GM21447 (cell line): ENCODE measurements around the gene TRNAU1AP.
"Not testable (repeated sequence)": the region's sequence is repeated elsewhere in the genome, so short reads cannot be mapped to it uniquely, and the experiment has no call there.

ENCODE experiments used
- ATAC-seq: cut with Tn5 transposase; IDR thresholded peaks from one replicate; pipeline ENCODE4 v1.9.1; 2021; ENCODE audit not compliant: unreplicated experiment

The TRNAU1AP gene

DNA sequence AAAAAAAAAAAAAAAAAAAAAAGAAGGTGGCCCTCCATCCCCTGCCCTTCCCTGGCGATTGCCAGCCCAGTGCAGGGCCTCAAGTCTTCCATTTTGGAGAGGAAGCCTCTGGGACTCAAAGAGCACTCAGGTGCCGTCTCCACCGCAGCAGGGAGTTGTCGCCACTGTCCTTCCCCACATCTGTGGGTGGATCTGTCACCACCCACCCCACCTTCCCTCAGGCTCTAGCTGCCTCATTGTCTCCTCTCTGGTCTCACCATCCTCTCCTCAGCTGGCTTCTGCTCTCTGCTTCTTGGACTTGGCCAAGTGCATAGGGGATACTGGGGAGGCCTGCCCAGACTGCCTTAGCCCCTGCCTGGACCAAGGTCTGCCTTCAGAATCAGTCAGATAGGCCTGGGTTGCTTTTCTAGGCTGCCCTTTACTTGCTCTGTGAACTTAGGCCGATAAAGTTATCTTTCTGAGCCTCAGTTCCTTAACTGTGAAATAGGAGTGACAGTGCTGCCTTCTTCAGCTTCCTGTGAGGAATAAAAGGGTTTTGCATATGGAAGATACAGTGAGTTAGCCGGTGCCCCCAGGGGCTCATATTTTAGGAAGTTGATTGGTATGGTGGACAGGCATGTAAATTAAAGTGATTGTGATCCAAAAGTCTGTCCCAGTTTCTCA, 31.3 kb upstream of the TRNAU1AP start:
- ATAC-seq, result no peak

- not testable (repeated sequence) for ATAC-seq
Observed at GRCh38 chr1:28522537-28522936, 30.3 kb upstream of the TRNAU1AP start.

GRCh38 chr1:28525002-28525642, 27.8 kb upstream of the TRNAU1AP start:
- ATAC-seq, result not testable (repeated sequence)

DNA sequence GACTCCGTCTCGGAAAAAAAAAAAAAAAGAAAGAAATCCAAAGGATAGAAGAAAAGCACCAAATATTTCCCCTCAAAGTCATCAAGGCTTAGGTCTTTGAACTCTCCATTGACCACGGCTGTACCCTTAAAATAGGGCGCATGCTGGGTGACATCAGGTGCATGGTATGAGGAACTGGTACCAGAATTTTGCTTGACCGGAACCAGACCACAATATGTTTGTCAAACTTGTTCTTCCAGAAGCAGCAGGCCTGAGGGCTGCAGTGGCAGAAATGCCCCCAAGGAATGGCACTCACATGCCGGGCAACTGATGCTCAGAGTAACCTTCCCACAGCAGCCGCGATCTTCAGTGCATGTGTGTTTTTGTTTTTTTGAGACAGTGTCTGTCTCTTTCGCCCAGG, 26.0 kb upstream of the TRNAU1AP start:
- ATAC-seq, result no peak

- no peak for ATAC-seq
Observed at GRCh38 chr1:28530456-28530855, 22.4 kb upstream of the TRNAU1AP start.

DNA sequence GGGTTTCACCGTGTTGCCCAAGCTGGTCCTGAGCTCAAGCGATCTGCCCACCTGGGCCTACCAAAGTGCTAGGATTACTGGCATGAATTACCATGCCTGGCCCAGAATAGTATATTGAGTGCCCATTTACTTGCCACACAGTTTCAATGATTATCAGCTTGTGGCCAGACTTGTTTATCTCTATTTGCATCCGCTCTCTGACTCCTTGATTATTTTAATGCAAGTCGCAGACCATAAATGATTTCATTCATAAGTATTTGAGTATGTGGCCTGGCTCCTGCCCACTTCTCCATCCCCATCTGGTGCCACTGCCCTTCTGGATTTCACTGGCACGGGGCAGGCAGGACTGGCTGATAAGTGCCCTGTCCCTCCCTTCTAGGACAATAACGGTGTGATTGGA, 18.2 kb upstream of the TRNAU1AP start:
- no peak for ATAC-seq

DNA sequence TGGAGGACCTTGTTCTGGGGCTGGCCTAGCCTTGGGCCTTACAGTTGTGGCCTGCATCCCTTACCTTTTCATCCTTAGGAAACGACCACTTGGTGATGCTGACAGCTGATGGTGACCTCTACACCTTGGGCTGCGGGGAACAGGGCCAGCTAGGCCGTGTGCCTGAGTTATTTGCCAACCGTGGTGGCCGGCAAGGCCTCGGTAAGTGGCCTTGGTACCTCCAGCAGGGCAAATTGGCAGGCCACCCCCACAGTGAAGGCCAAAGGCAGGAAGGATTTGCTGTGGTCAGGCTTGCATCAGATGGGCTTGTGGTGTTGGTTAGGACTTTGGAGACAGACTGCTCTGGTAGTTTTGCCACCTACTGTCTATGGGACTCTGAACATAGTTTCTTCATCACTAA, 17.7 kb upstream of the TRNAU1AP start:
- no peak for ATAC-seq

GRCh38 chr1:28537457-28538199, 15.3 kb upstream of the TRNAU1AP start:
- ATAC-seq, result no peak

GRCh38 chr1:28538286-28538685, 14.6 kb upstream of the TRNAU1AP start:
- ATAC-seq, result no peak

DNA sequence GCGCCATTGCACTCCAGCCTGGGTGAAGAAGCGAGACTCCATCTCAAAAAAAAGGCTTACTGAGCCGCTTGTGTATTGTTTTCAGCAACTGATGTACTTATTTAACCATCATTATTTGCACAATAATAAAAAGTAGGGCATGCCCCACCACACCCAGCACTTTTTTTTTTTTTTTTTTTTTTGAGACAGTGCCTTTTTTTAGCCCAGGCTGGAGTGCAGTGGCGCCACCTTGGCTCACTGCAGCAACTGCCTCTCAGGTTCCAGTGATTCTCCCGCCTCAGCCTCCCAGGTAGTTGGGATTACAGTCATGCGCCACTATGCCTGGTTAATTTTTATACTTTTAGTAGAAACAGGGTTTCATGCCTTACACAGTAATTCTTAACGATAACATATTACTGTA, 12.2 kb upstream of the TRNAU1AP start:
- ATAC-seq, result no peak

GRCh38 chr1:28541414-28542015, 11.4 kb upstream of the TRNAU1AP start:
- not testable (repeated sequence) for ATAC-seq

- ATAC-seq, result no peak
Observed at GRCh38 chr1:28545246-28545628, 7.6 kb upstream of the TRNAU1AP start.

GRCh38 chr1:28548318-28548717, 4.6 kb upstream of the TRNAU1AP start:
- ATAC-seq, result no peak

DNA sequence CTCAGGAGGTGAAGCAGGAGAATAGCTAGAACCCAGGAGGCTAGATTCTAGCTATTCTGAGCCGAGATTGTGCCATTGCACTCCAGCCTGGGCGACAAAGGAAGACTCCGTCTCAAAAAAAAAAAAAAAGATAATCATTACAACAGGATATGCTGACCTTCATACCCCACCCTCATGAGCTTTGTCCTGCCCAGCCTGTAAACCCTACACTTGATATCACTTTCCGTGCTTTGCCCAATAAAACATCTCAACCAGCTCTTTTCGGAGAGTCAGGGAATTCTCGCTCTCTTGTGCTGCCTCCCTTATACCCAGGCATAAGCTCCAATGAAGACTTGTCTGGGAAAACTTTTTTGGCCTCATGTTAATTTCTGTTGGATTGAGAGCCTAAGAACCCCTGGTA, 1.5 kb upstream of the TRNAU1AP start:
- ATAC-seq, result no peak

GRCh38 chr1:28560886-28561285, 8.0 kb downstream of the TRNAU1AP start:
- ATAC-seq, result no peak

DNA sequence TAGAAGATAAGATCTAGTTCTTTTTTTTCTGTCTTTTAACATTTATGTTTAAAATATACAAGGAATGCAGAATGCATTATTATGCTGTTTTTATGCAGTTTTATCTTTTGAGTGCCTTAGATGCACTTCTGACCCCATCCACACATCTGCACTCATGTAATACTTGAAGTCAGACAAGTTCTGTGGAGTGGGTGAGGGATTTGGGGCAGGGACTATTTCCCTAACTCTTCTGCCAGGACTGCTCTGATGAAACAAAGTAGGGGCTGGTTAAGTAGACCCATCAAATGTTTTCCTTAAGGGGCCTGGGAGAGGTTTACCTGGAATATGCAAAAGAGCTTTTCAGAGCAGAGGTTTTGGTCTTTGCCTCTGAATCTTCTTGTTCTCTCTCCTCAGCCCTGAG, 11.4 kb downstream of the TRNAU1AP start:
- no peak for ATAC-seq

GRCh38 chr1:28565040-28565439, 12.2 kb downstream of the TRNAU1AP start:
- ATAC-seq, result no peak

DNA sequence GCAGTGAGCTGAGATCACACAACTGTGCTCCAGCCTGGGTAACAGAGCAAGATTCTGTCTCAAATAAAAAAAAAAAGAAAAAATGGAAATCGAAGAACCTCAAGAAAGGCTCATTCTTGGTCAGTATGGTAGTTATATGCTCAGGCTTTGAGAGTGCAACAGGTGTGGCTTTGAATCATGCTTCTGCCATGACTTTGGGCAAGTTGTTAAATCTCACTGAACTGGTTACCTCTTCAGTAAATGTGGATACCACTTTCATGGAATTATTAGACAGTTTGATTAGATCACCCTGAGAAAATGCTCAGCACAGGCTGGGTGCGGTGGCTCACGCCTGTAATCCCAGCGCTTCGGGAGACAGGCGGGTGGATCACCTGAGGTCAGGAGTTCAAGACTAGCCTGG, 12.8 kb downstream of the TRNAU1AP start:
- ATAC-seq, result no peak

- no peak for ATAC-seq
Observed at GRCh38 chr1:28566931-28567330, 14.0 kb downstream of the TRNAU1AP start.

- no peak for ATAC-seq
Observed at GRCh38 chr1:28571911-28572310, 19.0 kb downstream of the TRNAU1AP start.

DNA sequence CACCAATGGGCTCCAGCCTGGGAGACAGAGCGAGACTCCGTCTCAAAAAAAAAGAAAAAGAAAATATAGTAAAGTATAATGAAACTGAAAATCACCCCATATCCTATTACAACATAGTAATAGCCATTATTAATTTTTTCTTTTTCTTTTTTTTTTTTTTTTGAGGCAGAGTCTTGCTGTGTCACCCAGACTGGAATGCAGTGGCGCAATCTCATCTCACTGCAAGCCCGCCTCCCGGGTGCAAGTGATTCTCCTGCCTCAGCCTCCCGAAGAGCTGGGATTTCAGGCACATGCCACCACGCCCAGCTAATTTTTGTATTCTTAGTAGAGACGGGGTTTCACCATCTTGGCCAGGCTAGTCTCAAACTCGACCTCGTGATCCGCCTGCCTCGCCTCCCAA, 20.0 kb downstream of the TRNAU1AP start:
- ATAC-seq, result not testable (repeated sequence)

- ATAC-seq, result no peak
Observed at GRCh38 chr1:28573564-28573963, 20.7 kb downstream of the TRNAU1AP start.
